Measurements from ENCODE around the gene TMC2.
A peak's percentile ranks its signal among the peaks of the same experiment; 100 is the strongest.
"Not testable (repeated sequence)": the region's sequence is repeated elsewhere in the genome, so short reads cannot be mapped to it uniquely, and the experiment has no call there.

Gene TMC2, protein sequence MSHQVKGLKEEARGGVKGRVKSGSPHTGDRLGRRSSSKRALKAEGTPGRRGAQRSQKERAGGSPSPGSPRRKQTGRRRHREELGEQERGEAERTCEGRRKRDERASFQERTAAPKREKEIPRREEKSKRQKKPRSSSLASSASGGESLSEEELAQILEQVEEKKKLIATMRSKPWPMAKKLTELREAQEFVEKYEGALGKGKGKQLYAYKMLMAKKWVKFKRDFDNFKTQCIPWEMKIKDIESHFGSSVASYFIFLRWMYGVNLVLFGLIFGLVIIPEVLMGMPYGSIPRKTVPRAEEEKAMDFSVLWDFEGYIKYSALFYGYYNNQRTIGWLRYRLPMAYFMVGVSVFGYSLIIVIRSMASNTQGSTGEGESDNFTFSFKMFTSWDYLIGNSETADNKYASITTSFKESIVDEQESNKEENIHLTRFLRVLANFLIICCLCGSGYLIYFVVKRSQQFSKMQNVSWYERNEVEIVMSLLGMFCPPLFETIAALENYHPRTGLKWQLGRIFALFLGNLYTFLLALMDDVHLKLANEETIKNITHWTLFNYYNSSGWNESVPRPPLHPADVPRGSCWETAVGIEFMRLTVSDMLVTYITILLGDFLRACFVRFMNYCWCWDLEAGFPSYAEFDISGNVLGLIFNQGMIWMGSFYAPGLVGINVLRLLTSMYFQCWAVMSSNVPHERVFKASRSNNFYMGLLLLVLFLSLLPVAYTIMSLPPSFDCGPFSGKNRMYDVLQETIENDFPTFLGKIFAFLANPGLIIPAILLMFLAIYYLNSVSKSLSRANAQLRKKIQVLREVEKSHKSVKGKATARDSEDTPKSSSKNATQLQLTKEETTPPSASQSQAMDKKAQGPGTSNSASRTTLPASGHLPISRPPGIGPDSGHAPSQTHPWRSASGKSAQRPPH

DNA sequence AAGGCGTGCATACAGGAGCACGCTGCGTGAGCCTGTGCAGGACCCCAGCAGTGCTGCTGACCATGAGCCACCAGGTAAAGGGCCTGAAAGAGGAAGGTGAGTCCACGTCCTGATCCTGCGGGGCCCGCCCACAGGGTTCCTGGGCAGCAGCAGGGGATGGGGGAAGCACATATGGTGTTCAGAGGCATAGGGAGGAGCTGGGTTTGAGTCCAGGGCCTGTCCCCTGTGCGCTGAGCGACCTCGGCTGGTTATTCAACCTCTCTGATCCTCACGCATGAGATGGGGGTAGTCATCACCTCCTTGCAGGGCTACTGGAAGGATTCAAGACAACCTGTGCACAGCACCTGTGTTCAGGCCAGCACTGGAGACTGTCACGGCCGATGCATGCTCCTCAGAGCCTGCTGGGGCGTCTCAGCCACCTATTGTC is at the start of gene TMC2:
Gene TMC2, plus strand, starts transcription at position 14 of the 427 bp plus-strand sequence. Its CDS starts 49 bp downstream, at position 63.
- DNase-seq (ENCODE audit: low spot score), result no peak

DNA sequence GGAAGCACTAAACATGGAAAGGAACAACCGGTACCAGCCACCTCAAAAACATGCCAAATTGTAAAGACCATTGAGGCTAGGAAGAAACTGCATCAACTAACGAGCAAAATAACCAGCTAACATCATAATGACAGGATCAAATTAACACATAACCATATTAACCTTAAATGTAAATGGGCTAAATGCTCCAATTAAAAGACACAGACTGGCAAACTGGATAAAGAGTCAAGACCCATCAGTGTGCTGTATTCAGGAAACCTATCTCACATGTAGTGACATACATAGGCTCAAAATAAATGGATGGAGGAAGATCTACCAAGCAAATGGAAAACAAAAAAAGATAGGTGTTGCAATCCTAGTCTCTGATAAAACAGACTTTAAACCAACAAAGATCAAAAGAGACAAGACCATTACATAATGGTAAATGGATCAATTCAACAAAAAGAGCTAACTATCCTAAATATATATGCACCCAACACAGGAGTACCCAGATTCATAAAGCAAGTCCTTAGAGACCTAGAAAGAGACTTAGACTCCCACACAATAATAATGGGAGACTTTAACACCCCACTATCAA is 33.5 kb upstream of the TMC2 start:
- not testable (repeated sequence) for DNase-seq (ENCODE audit: low spot score)

DNA sequence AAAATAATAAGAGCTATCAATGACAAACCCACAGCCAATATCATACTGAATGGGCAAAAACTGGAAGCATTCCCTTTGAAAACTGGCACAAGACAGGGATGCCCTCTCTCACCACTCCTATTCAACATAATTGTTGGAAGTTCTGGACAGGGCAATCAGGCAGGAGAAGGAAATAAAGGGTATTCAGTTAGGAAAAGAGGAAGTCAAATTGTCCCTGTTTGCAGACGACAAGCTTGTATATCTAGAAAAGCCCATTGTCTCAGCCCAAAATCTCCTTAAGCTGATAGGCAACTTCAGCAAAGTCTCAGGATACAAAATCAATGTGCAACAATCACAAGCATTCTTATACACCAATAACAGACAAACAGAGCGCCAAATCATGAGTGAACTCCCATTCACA is 31.6 kb upstream of the TMC2 start:
- DNase-seq (ENCODE audit: low spot score), result not testable (repeated sequence)

DNA sequence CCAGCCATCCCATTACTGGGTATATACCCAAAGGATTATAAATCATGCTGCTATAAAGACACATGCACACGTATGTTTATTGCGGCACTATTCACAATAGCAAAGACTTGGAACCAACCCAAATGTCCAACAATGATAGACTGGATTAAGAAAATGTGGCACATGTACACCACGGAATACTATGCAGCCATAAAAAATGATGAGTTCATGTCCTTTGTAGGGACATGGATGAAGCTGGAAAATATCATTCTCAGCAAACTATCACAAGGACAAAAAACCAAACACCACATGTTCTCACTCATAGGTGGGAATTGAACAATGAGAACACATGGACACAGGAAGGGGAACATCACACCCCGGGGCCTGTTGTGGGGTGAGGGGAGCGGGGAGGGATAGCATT is 29.9 kb upstream of the TMC2 start:
- DNase-seq (ENCODE audit: low spot score), result not testable (repeated sequence)

DNA sequence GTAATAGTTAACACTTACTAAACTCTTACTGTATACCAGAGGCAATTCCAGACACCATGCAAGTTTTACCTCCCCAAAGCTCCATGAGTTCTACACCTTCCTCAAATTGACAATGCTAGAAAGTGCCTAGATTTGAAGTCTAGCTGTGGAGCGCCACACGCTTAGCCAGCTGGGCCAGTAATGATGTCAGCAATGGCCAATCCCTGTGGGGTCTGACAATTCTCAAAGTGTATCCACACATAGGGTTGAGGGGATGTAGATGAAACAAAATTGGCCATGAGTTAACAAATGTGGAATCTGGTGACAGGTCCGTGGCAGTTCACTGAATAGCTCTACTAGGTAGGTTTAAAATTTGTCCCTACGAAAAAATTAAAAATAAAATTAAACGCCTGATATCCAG is 28.9 kb upstream of the TMC2 start:
- DNase-seq (ENCODE audit: low spot score), result no peak

DNA sequence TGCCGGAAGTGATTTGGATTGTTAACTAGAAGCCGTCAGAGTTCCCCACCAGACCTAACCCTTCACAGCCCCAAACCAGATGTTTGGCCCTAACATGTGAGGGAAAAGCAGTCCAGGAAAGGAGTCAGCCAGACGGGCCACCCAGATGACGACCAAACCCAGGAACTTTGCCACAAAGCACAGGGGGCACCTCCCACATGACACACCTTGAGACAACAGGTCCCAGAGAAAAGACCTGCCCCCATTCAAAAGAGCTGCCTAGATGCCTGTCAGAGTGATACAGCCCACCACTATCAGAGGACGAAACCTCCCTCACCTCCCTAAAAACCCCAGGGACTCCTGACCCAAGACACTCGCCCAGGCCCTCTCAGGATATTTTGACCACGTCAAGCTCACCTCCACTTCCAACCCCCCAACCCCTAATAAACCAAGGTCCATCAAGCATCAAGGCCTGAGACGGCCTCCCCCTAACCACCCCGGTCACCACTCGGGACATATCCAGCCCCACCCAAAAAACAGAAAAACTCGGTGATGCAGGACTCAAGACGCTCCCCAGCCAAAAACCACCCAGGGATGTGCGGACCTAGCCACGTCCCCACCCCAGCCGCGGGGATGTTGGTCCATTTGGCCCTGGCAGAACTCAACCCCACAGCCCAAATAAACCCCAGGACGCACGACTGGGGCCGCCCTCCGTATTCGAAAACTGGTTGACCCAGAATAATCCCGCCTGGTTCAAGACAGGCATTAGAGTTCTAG is 28.3 kb upstream of the TMC2 start:
- DNase-seq (ENCODE audit: low spot score), result peak; percentile 42

DNA sequence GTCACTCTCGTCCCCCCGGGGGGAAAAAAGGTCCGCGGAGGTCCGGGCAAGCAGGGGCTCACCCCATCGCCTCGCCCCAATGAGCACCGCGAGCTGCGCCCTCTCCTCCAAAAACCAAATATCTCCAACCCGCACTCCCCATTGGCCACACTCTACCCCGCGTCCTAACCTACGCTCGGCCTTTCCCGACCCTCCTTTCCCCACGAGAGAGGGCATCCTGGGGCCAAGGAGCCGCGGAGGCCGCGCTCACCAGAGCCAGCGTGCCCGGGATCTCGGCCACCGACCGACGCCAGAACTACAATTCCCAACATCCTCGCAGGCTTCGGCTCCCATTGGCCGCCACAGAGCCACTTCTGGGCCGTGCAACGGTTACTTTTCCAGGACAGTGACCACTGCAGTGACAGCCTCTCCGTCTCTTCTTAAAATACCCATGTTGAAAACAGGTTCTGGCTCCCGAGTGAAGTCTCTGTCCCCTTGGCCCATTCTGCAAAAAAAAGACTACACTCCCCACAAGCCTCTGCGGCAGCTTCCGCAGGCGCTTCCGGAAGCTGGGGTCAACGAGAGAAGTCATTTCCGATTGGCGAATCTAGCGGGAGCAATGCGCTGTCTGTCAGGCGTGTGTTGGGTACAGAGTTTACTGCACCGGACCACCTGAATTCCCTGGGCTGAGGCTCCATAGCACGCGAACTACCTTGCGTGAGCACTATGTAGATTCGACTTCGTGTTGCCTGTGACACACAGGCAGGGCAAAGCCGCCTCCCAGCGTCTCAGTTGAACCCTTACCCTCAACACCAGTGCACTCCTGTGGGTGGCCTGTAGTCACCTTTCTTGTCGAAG is 27.5 kb upstream of the TMC2 start, which contains the start of gene ZNF343:
Gene ZNF343, minus strand, starts transcription at position 285 of the 837 bp plus-strand sequence. CDS start 15,020 bp downstream, outside the sequence.
- peak; percentile 83 for DNase-seq (ENCODE audit: low spot score)

DNA sequence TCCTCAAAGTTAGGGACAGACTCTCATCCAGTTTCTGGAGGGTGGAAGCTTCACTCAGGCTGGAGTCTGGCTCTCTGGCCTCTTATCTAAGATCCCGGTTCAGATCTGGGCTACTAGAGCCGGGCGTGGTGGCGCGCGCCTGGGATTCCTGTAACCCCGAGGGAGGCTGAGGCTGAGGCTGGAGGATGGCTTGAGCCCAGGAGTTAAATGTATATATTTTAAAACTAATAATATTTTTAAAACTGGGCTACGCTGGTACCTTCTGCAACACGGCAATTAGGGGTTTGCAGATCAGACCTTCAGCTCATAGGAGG is 26.9 kb upstream of the TMC2 start:
- DNase-seq (ENCODE audit: low spot score), result no peak

DNA sequence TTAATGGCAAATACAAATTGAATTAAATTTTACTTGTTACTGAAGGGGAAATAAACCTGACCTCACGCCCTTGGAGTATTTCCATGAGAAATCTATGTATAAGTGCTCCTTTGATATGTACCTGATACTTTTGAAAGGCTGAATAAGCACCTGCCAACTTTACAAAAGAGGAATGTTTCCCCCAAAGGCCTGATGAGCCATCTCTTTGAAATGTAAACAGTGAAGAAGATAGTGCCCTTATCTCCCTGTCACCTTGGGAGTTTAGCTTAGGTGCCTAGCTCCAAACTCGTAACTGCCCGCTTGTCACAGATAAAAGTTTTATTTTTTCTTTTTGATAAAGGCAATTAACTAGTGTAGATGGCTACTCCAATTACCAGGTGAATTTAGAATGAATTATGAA is 26.6 kb upstream of the TMC2 start:
- peak; percentile 6 for DNase-seq (ENCODE audit: low spot score)

DNA sequence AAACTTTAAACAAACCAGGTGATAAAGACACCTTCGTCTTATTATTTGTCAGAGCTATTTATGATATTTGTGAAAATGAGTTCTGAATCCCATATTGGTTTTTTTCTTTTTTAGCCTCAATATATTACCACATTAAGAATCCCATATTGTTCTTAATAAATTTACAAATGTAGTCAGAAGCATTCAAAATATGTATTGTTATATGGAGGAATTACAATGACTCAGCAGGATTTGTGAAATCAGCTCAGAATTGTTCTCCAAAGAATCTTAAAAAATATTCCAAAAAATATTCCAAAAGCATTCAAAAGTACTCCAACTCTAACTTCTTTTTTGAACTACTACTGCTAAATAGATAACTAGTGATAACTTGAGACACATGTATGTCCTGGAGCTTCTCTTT is 21.2 kb upstream of the TMC2 start:
- DNase-seq (ENCODE audit: low spot score), result no peak

DNA sequence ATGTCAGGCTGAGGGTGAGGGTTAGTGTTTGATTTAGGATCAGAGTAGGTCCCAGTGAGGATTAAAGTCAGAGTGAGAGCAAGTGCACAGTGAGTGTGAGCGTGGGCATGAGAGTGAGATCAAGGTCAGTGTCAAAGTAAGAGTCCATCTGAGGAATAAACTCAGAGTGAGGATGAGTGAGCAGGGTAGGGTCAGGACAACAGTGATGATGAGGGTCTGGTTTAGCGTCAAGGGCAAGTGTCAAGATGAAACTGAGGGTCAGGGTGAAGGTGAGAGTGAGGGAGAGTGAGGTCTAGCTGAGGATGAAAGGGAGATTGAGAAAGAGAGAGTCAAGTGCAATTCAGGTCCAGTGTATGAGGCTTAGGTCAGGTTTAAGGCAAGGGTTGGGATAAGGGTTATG is 20.0 kb upstream of the TMC2 start:
- no peak for DNase-seq (ENCODE audit: low spot score)

DNA sequence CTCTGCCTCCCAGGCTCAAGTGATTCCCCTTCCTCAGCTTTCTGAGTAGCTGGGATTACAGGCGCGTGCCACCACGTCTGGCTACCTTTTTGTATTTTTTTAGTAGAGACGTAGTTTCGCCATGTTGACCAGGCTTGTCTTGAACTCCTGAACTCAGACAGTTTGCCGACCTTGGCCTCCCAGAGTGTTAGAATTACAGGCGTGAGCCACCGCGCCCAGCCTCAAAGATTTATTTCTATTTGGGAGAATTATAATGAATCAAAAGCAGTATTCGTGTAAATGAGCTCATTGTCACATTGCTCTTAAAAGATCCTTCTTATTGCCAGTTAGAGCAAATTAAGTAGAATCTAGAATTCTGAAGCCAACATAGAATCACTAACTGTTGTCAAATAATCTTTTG is 18.3 kb upstream of the TMC2 start:
- no peak for DNase-seq (ENCODE audit: low spot score)

DNA sequence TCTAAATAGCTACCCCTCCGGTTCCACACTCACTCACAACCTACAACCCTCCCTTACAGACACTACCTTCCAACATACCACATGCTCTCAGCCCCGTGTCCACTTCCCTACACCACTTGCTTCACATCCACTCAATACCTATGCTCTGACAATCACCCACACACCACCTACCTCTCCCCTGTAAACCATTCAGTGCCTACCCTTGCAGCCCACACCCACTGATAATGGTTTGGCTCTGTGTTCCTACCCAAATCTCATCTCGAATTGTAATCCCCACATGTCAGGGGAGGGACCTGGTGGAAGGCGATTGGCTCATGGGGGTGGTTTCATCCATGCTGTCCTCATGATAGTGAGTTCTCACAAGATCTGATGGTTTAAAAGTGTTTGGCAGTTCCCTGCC is 17.8 kb upstream of the TMC2 start:
- DNase-seq (ENCODE audit: low spot score), result no peak

DNA sequence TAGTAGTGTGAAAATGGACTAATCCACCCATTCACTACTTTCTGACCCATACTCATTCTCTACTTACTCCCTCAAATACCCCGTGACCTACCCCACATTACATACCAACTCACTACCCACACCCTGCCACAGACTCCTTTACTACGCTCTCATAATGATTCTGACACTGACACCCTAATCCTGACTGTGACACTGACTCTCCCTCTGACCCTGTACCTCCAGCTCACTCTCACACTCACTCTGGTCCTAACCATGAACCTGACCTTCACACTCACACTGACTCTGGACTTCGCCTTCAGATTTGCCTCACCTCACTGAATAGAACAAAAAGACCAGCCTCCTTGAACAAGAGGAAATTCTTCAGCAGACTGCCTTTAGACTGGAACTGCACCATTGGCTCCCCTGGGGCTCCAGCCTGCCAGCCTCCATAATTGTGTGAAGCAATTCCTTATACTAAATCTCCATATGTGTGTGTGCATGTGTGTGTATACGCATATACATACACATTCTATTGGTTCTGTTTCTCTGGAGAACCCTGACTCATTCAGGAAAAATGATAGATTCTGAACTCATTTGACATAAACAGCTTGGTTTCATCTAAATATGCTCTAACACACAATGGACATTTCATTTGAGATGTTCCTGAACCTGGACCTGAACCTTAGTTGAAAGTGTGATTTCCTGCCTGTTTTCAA is 17.1 kb upstream of the TMC2 start:
- DNase-seq (ENCODE audit: low spot score), result no peak

DNA sequence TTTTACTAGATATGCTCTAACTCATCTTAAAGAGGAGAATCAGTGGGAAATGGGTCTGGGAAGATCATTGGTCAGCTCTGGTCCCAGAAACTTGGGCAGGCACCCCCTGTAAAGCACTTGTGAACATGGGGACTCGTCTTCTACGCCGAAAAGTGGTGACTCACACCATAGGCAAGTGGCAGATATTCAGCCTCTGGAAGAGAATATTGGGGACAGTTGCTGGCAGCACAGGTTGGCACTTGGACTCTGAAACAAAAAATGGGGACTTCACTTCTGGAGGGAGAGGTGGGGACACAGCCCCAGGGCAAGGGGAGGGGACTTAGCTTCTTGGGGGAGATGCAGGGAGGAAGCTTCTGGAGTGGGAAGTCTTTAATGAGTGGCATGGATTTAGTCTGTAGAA is 15.8 kb upstream of the TMC2 start:
- DNase-seq (ENCODE audit: low spot score), result no peak

DNA sequence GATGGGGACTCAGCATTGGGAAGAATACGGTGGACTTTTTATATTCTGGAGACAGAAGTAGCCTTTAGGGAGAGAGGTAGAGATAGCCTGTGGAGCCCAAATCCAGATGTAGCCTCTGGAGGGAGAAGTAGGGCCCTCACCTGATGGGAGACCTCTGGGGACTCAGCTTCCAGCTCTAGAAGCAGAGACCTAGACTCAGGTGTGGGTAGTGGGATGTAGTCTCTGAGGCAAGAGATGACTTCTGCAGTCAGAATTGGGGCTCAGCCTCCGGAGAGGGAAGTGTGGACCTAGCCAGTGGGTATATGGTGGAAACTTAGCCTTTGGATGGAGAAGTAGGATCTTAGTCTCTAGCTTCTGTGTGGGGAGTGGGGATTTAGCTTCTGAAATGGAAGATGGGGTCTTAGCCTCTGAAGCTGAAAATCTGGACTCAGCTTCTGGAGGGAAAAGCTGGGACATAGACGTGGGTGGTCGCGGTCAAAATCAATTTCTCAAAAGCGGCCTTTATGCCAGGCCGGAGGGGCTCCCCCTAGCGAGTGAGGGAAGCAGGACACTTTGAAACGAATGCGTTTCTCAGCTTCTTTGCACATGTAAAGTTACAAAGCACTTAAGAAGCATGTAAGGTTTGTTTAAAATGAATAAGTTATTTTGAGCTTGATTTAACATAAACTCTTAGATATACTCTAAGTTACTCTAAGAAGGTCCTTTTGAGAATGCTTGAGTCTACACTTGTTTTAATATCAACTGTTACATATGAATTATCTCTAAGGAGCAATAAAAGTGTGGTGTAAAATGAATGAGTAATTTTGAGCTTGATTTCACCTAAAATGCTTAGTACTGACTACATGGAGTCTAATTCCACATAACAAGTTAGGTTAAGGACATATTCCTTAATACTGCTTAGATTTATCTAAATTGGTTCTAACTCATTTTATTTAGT is 14.7 kb upstream of the TMC2 start:
- peak; percentile 34 for DNase-seq (ENCODE audit: low spot score)

DNA sequence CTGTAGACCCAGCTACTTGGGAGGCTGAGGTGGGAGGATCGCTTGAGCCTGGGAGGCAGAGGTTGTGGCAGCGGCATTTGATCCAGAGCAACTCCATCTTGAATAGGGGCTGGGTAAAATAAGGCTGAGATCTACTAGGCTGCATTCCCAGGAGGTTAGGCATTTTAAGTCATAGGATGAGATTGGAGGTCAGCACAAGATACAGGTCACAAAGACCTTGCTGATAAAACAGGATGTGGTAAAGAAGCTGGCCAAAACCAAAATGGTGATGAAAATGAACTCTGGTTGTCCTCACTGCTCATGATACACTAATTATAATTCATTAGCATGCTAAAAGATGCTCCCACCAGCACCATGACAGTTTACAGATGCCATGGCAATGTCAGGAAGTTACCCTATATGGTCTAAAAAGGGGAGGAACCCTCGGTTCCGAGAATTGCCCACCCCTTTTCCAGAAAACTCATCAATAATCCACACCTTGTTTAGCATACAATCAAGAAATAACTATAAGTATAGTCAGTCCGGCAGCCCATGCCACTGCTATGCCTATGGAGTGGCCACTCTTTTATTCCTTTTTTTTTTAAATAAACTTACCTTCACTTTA is 13.4 kb upstream of the TMC2 start:
- not testable (repeated sequence) for DNase-seq (ENCODE audit: low spot score)

DNA sequence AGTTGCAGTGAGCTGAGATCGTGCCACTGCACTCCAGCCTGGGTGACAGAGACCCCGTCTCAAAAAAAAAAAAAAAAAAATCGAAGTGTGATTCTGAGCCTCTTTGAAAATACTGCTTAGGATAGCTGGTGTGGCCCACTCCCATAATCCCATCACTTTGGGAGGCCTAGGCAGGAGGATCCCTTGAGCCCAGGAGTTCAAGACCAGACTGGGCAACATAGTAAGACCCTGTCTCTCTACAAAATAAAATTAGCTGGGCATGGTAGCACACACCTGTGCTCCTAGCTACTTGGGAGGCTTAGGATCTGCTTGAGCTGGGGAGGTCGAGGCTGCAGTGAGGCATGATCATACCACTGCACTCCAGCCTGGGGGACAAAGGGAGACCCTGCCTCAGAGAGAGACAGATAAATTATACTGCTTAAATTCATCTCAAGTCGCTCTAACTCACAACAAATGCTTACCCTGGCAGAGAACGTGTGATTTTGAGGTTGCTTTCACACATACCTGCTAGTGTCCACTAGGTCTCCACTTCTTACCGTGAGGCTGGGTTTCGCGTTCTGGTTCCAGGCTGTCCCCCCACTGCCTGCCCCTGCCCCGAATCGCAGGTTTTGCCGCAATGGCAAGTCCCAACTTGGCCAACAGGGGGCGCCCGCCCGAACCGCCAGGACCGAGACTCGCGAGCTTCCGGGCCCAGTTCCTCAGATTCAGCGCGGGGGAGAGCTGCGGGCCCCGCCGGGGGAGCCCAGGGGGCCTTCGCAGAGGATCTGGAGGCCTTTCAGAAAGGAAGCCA is 12.3 kb upstream of the TMC2 start:
- DNase-seq (ENCODE audit: low spot score), result peak; percentile 75
